ENCODE data around the gene SIGLECL1. TPM values are rescaled to one million over a fixed set of nuclear protein-coding genes. Genes with fewer than 3 reads are reported as not detected.

SIGLECL1 gene
- total and polyA plus RNA-seq, 9 of the 15 experiments (the other 6 are each of a cell fraction or from before 2014, with no cell fraction given): not detected

- intact Hi-C loops (cut with micrococcal nuclease): no loop called here
- H3K27ac ChIP-seq (ENCODE audit: extremely low read depth, low read depth, low read length): no peak overlapping the region
- H3K4me2 ChIP-seq (ENCODE audit: insufficient read depth, low read length): no peak overlapping the region
- FAIRE-seq (no peak), ATAC-seq (no peak), DNase-seq (ENCODE audit: extremely low read depth in 1 of 4, low spot score in 3 of 4) (no peak)
- H3K79me2 ChIP-seq (ENCODE audit: control insufficient read depth, insufficient read depth, low read length): no peaks in the 10 kb centered on the region
- no peaks in the 10 kb centered on the region for H3K9me1 ChIP-seq (ENCODE audit: control insufficient read depth, insufficient read depth, low read length)
- no peak overlapping the region for H3K4me3 ChIP-seq
- in situ Hi-C loops (cut with MboI): no loop called here
- peak; percentile 56; the same call in 1 of the 2 replicates for TF ChIP-seq NFE2 (IDR thresholded peaks at IDR 0.05; ENCODE audit: low read depth)
- TF ChIP-seq MAFG (tag; conservative IDR thresholded peaks at IDR 0.05): peak; percentile 64
- TF ChIP-seq C11orf30 (IDR thresholded peaks at IDR 0.05; ENCODE audit: low read depth): peak; percentile 71
- peak; percentile 11; the same call in 1 of the 2 replicates for TF ChIP-seq MAFF (IDR thresholded peaks at IDR 0.05; ENCODE audit: low read length)
- 0 out of 2 replicates have a peak, but pooled peaks have one; percentile 13 for TF ChIP-seq NFE2L1 (tag; IDR thresholded peaks at IDR 0.05; ENCODE audit: borderline replicate concordance, low read depth)
- TF ChIP-seq AFF4 (CRISPR knock-in tag; IDR thresholded peaks at IDR 0.05): no peak
- 0 out of 2 replicates have a peak, but pooled peaks have one; percentile 10 for TF ChIP-seq BHLHE40 (IDR thresholded peaks at IDR 0.05; ENCODE audit: low read length)
- no peak for TF ChIP-seq SMAD2 (IDR thresholded peaks at IDR 0.05; ENCODE audit: low read depth, low read length)
- TF ChIP-seq ZFP91 (CRISPR knock-in tag; IDR thresholded peaks at IDR 0.05): no peak
- TF ChIP-seq XRCC5 (IDR thresholded peaks at IDR 0.05; ENCODE audit: low read depth, low read length): no peak
- no peak for TF ChIP-seq SMAD3 (CRISPR knock-in tag; conservative IDR thresholded peaks at IDR 0.05)
- no peak for TF ChIP-seq ILK (tag; IDR thresholded peaks at IDR 0.05; ENCODE audit: borderline replicate concordance, low read depth)
- no peak for TF ChIP-seq CBFA2T3 (IDR thresholded peaks at IDR 0.05)
- TF ChIP-seq ZNF316 (IDR thresholded peaks at IDR 0.05): peak; percentile 76
- H4K20me1 ChIP-seq (replicated peaks; ENCODE audit: control insufficient read depth, insufficient read depth, low read length): no peaks in the 10 kb centered on the region
- no peaks in the 10 kb centered on the region for H3K36me3 ChIP-seq (ENCODE audit: control insufficient read depth, insufficient read depth, low read length)
- no peaks in the 10 kb centered on the region for H3K9me3 ChIP-seq (replicated peaks; ENCODE audit: control insufficient read depth, insufficient read depth, low read depth, low read length)
- H3K27me3 ChIP-seq (ENCODE audit: control insufficient read depth in 2 of 2, insufficient read depth in 2 of 2, low read length in 2 of 2): peaks cover 6 to 17% of the 10 kb centered on the region in 2 experiments; a peak in 3 of 5 replicates
- peaks cover 0 to 5% of the 10 kb centered on the region in 2 experiments; a peak in 1 of 5 replicates for H3K4me1 ChIP-seq (replicated peaks in 1 of 2; ENCODE audit: control insufficient read depth in 2 of 2, insufficient read depth in 2 of 2, low read length in 2 of 2)
- 21% methylated on average over 8 of the region's 8 CpGs for WGBS (ENCODE audit: insufficient coverage, low coverage, missing lambda C conversion rate)
- POLR2A ChIA-PET: no interaction called here
- BruUV-seq (replicated peaks): no TSS peak
- peak overlapping the region; percentile 27 for H2AFZ ChIP-seq (ENCODE audit: low read depth, low read length)
- no peak overlapping the region for H3K9ac ChIP-seq (ENCODE audit: insufficient read depth in 1 of 2, low read depth in 2 of 2, low read length in 2 of 2)
- CTCF ChIA-PET (ENCODE audit: low intra/inter-chr PET ratio): no interaction called here
These were observed 23.3 kb downstream of the SIGLECL1 start for GRCh38 chr19:51274049-51274770.
